ENCODE results near the gene SUSD4.

- TF ChIP-seq, protein P1, sequence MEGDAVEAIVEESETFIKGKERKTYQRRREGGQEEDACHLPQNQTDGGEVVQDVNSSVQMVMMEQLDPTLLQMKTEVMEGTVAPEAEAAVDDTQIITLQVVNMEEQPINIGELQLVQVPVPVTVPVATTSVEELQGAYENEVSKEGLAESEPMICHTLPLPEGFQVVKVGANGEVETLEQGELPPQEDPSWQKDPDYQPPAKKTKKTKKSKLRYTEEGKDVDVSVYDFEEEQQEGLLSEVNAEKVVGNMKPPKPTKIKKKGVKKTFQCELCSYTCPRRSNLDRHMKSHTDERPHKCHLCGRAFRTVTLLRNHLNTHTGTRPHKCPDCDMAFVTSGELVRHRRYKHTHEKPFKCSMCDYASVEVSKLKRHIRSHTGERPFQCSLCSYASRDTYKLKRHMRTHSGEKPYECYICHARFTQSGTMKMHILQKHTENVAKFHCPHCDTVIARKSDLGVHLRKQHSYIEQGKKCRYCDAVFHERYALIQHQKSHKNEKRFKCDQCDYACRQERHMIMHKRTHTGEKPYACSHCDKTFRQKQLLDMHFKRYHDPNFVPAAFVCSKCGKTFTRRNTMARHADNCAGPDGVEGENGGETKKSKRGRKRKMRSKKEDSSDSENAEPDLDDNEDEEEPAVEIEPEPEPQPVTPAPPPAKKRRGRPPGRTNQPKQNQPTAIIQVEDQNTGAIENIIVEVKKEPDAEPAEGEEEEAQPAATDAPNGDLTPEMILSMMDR (IDR thresholded peaks at IDR 0.05): no peak
- no peak for TF ChIP-seq POLR2A (IDR thresholded peaks at IDR 0.05)
Measured at GRCh38 chr1:223298701-223299100, 65.3 kb downstream of the SUSD4 start.

All from right lobe of liver (tissue), 4 donors.